ENCODE results near the gene SLC39A12.

SLC39A12 gene

DNA sequence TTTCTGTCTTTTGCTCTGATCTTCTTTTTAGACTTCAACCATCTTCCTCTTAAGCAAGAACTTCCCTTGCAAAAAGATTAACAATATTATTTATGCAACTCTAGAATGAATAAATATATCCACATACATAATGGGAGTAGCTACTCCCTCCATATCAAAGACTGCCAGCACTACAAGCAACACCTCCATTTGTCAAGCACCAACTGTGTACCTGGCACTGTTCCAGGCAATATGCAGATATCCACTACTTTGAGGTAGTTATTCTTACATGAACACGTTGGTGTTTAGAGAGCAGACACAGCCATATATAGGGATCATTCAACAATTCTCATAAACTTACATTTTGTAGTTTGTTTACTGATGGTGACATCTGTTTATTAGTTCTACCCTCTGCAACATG is 104.9 kb downstream of the SLC39A12 start:
- DNase-seq (ENCODE audit: low read depth in 2 of 2): no peak

DNA sequence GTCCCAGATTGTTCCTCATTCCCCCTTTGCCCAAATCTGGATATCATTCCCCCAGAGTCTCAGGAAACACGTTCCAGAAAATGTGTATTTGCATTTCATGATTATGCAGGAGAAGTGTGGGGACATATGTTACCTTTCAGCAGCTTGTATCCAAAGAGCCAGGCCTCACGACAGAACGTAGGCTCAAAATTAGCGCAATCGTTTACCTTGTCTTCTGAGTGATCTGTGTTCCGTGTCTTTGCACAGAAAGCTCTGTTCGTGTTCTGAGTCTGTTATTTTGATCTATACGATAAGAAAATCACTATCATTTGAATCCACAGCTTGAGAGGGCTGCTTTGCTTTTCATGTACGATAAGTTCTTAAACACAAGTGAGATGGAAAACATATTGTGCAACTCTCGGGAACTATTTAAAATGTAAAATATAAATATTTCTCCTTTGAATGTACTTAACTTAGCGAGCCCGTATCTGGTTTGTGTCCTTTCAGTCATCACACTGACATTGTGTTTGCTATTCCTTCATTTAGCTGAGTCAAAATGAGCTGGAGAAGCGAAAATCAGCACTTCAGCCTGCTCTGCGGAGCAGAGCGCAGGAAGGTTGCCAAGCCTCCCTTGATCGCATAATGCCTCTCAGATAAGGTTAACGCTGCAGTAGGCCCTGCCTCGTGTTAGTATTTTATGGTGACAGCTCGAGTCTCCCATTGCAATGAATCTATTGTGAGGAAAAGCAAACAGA is 108.3 kb downstream of the SLC39A12 start:
- DNase-seq (ENCODE audit: low read depth in 2 of 2): no peak

DNA sequence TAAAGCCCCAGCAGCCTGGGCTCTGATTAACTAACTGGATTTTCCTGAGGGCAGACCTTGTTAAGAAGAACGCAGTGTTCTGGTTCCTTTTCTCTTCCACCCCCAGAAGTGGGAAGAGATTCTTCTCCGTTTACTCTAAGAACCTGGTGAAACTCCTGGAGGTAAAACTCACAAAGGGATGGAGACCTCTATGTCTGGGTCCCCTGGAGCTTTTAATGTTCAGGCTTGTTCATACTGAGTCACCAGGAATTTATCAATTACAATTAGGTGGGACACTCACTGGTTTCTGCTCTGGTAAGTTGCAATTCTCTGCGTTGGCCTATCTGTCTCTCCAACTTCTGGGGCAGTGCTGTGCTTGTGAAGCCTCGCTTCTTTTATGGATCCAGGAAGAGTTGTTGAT is 115.2 kb downstream of the SLC39A12 start:
- no peak for DNase-seq (ENCODE audit: low read depth in 2 of 2)

DNA sequence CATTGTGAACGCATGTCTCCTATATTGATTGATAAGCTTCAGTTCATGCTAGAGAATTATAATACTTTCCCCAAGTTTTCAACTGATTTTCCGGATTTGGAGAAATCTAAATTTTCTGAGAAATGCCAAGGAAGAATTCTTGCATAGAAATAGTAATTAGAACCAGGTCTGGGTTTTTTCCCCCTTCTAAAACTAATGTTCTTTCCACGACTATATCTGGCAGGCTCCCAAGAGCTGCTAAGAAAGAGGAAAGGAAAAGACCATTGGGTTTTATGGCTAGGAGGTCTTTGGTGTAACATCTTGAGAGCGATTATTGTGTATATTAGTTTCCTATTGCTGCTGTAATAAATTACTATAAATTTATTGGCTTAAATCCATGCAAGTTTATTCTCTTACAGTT is 116.7 kb downstream of the SLC39A12 start:
- no peak for DNase-seq (ENCODE audit: low read depth in 2 of 2)

DNA sequence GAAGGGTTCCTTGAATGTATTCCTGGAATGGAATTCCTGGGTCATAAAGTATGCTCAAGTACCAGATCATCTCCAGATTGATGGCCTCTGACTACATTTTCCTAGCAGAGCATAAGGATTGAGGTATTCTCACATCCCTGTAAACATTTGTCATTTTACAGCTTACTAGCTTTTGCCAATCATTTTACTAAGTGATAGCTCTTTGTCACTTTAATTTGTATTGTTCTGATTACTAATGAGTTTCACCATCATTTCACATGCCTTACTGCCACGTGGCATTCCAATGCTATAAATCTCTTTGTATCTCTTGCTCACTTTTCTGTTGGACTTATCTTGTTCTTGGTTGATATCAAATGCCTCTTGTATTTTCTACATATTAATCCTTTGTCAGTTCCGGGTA is 119.9 kb downstream of the SLC39A12 start:
- no peak for DNase-seq (ENCODE audit: low read depth in 2 of 2)

DNA sequence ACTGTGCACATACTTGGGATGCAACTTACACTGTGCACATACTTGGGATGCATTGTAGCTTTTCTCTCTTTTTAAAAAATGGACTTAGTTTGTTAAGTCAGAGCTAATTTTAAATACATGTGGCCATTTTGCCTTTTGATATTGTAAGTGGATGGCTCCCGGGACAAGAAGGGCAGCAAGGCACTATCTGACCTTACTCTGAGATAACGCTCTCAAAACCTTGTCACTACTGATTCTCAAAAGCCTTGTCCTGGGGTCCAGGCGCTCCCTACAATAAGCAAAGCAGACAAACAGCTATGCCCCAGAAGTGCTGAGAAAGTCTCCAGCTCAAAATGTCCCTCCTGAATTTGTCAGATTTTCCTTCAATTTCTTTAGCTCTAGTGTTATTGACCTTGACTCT is 121.6 kb downstream of the SLC39A12 start:
- no peak for DNase-seq (ENCODE audit: low read depth in 2 of 2)

DNA sequence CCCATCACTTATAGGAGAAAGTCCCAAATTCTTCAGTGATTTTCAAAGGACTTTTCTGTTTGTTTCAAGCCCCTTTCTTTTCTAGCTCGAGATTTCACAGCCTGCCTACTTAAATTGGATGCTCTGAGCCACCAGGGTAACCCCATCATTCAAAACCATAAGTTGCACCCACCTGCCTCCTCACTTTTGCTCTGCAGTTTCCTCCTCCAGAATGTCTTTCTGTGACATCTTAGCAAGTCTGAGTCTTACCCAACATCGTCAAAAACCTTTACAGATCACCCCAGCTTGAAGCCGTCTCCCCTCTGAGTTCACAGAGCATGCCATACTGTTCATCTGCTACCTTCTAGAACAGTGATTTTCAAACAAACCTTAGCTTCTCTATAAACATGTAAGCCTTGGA is 124.2 kb downstream of the SLC39A12 start:
- DNase-seq (ENCODE audit: low read depth in 2 of 2): no peak

DNA sequence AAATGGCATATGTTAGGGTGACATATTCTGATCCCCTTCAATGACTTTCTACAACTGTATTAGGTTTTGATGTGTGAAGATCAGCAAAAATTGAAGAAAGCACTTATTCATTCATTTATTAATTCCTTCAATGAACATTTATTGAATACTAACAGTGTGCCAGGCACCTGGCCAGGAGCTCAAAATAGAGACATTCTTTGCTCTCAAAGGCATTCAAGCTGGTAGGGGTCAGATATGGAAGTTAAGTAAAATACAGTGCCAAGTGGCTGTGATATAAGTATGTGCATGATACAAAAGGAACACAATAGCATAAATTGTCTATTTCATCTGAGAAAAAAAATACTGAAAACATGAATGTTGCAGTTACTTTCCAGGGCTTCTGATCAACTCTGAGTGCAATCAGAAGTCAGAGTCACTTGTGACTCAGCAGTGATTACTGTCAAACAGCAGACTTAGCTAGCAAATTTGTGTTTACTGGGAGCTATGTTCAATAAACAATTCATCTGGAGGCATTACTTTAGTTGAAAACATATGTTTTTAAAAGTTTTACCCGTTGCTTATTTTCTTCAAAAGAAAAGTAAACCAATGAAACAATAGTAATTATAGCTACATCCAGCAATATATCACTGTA is 128.1 kb downstream of the SLC39A12 start:
- no peak for DNase-seq (ENCODE audit: low read depth in 2 of 2)

DNA sequence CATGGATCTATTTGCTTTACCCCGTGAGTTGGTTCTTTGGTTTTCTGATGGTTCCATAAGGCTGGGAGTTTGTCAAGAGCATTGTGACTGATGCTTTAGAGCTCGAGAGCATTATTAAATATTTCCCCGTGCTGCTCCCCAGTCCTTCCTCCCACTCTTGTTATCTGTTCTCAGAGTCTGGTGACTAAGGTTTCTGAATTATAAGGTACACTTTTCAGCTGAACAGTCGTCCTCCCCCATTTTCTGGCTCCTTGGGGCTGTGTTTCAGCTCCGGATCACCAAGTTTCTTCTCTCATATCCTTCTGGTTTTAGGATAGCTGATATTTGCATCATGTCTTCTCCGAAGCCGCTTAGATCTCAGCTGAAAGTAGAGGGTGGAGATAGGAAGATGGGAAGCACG is 130.7 kb downstream of the SLC39A12 start:
- DNase-seq (ENCODE audit: low read depth in 2 of 2): no peak

DNA sequence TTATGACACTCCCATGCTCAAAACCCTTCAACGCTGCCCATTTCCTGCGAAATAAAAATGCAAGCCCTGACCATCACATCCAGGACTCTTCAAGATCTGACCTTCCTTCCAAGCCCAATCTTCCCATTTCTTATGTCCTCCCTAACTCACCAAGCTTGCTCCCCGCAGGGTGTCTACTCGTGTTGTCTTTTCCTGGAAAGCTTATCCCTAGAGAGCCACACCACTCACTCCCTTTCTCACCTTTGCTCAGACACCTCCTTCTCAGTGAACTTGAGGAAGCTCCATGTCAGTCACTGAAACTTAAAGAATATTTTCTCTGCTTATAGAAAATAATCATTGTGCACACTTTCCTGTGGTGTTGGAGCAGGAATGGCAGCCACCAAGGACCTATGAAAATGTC is 134.1 kb downstream of the SLC39A12 start:
- no peak for DNase-seq (ENCODE audit: low read depth in 2 of 2)

DNA sequence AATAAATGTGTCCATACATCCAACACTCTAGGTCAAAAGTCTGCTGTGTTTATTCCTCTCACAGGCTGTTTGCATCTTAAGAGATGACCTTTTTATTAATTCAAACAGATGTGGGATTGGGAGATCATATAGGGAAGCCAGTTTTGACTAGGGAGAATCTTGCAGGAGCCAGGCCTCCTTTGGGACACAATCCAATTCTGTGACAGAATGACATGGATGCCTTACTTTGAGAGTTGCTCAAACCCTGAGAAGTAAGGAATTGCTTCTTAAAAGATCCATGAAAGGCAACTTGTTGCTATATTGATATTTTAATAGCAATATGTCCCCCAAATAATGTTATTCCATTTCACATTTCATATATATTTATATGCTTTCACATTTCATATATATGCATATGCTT is 135.0 kb downstream of the SLC39A12 start:
- no peak for DNase-seq (ENCODE audit: low read depth in 2 of 2)

DNA sequence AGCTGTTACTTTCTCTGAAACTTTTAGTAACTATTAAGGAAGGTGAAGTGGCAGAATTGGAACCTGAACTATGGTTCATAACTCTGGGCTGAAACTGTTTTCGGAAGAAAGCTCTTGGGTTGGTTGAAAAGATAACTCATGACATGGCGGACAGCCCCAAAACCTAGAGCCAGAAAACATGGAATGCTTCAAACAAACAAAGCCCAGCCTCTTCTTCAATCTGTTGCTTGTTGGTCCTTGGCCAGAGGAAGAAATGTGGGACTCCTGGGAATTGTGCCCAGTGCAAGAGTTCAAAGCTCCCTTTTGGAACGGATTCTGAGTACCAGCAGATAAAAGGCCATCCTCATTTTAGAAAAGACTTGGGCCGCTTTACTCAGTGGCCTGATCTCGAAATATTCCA is 135.6 kb downstream of the SLC39A12 start:
- no peak for DNase-seq (ENCODE audit: low read depth in 2 of 2)
